IMR-90 (cell line): ENCODE measurements around the gene NNMT. TPM values are rescaled to one million over a fixed set of nuclear protein-coding genes. Genes with fewer than 3 reads are reported as not detected.
A peak's percentile ranks its signal among the peaks of the same experiment; 100 is the strongest.

Experiments used
- ATAC-seq: fragments of 200-7000 bp; cut with Tn5 transposase; 2 replicates; pipeline ENCODE4 v1.9.1; 2020; ENCODE audit warnings: low read depth, mild to moderate bottlenecking, moderate library complexity
- BruUV-seq: library from RNA; stranded (reverse); fragments of 400-500 nt; replicated peaks from 2 replicates; lab custom pipeline; 2021; lab: Mats Ljungman, UMichigan
- CTCF ChIA-PET: fragments of 300-600 bp; formaldehyde crosslinking; extraction: SDS; loops from one replicate; lab custom pipeline; 2021; ENCODE audit warnings: antibody characterized with exemption; lab: Yijun Ruan, JAX
- POLR2A ChIA-PET: fragments of 300-600 bp; sonication (Branson Sonifier 250); formaldehyde crosslinking; loops from one replicate; lab custom pipeline; 2022; ENCODE audit warnings: antibody characterized with exemption; ENCODE audit not compliant: unreplicated experiment; lab: Charles Lee
- DNase-seq: peaks from one replicate; pipeline ENCODE4 v3.0.0; 2013
- H2AFZ ChIP-seq: replicated peaks from 2 replicates; pipeline ENCODE3; 2013; ENCODE audit warnings: low read length, mild to moderate bottlenecking; ENCODE audit not compliant: poor library complexity
- H2AK5ac ChIP-seq: 2 replicates; pipeline ENCODE4 v1.6.1; 2013; ENCODE audit warnings: low read depth, low read length, inconsistent platforms
- H2AK9ac ChIP-seq: replicated peaks from 2 replicates; pipeline ENCODE3; 2013; ENCODE audit warnings: mild to moderate bottlenecking, low read depth, low read length, moderate library complexity; ENCODE audit not compliant: poor library complexity
- H2BK120ac ChIP-seq: 2 replicates; pipeline ENCODE4 v1.6.1; 2013; ENCODE audit warnings: low read depth, low read length, inconsistent platforms
- H2BK15ac ChIP-seq: 3 replicates; pipeline ENCODE4 v1.6.1; 2013; ENCODE audit warnings: low read depth, low read length, inconsistent platforms
- H2BK20ac ChIP-seq: 2 replicates; pipeline ENCODE4 v1.6.1; 2013; ENCODE audit warnings: low read depth, mild to moderate bottlenecking, inconsistent platforms, low read length, moderate library complexity
- H2BK5ac ChIP-seq: 2 replicates; pipeline ENCODE4 v1.6.1; 2013; ENCODE audit warnings: mild to moderate bottlenecking, low read depth, low read length, inconsistent platforms; ENCODE audit not compliant: poor library complexity, severe bottlenecking
- H3K14ac ChIP-seq: replicated peaks from 2 replicates; pipeline ENCODE4 v1.6.1; 2013; ENCODE audit warnings: low read depth, low read length, inconsistent platforms
- H3K18ac ChIP-seq: 2 replicates; pipeline ENCODE4 v1.6.1; 2013; ENCODE audit warnings: low read depth, low read length, control low read depth
- H3K23ac ChIP-seq: 2 replicates; pipeline ENCODE4 v1.6.1; 2013; ENCODE audit warnings: low read depth, low read length, inconsistent platforms
- H3K27ac ChIP-seq: 2 replicates; pipeline ENCODE4 v1.5.1; 2013; ENCODE audit warnings: mild to moderate bottlenecking, control low read depth, low read length; ENCODE audit not compliant: insufficient read depth
- H3K27me3 ChIP-seq: 2 replicates; pipeline ENCODE4 v1.6.1; 2013; ENCODE audit warnings: low read length; ENCODE audit not compliant: control insufficient read depth, insufficient read depth
- H3K36me3 ChIP-seq: 2 replicates; pipeline ENCODE4 v1.6.1; 2013; ENCODE audit warnings: low read length, mixed read lengths; ENCODE audit not compliant: control insufficient read depth, insufficient read depth
- H3K4ac ChIP-seq: 2 replicates; pipeline ENCODE4 v1.6.1; 2013; ENCODE audit warnings: low read depth, low read length, inconsistent platforms
- H3K4me1 ChIP-seq: 2 replicates; pipeline ENCODE4 v1.6.1; 2013; ENCODE audit warnings: low read length, mixed read lengths; ENCODE audit not compliant: control insufficient read depth, insufficient read depth
- H3K4me2 ChIP-seq: 2 replicates; pipeline ENCODE4 v1.6.1; 2013; ENCODE audit warnings: low read depth, mild to moderate bottlenecking, control low read depth, low read length, moderate library complexity
- H3K4me3 ChIP-seq: 2 replicates; pipeline ENCODE4 v1.5.1; 2013; ENCODE audit warnings: low read depth, mild to moderate bottlenecking, control low read depth, low read length, moderate library complexity; ENCODE audit not compliant: insufficient read depth
- H3K56ac ChIP-seq: 2 replicates; pipeline ENCODE4 v1.6.1; 2013; ENCODE audit warnings: low read length, inconsistent platforms; ENCODE audit not compliant: insufficient read depth; ENCODE audit errors: extremely low read depth
- H3K79me1 ChIP-seq, 2 experiments: 2 replicates each; pipeline ENCODE4 v1.6.1; 2013; ENCODE audit warnings: low read length in 2 of 2, inconsistent platforms in 1 of 2, low read depth in 1 of 2
- H3K9ac ChIP-seq: 2 replicates; pipeline ENCODE4 v1.6.1; 2013; ENCODE audit warnings: low read depth, low read length, control low read depth
- H3K9me1 ChIP-seq: 2 replicates; pipeline ENCODE4 v1.6.1; 2013; ENCODE audit warnings: low read length, inconsistent platforms; ENCODE audit not compliant: insufficient read depth
- H3K9me3 ChIP-seq: 2 replicates; pipeline ENCODE4 v1.6.1; 2013; ENCODE audit warnings: low read length; ENCODE audit not compliant: control insufficient read depth, insufficient read depth
- H4K20me1 ChIP-seq: 2 replicates; pipeline ENCODE4 v1.6.1; 2013; ENCODE audit warnings: low read length, inconsistent platforms; ENCODE audit not compliant: insufficient read depth
- H4K5ac ChIP-seq: 2 replicates; pipeline ENCODE4 v1.6.1; 2013; ENCODE audit warnings: mild to moderate bottlenecking, low read depth, low read length, control low read depth
- H4K8ac ChIP-seq, 2 experiments: 2 replicates each; pipeline ENCODE4 v1.6.1; 2013; ENCODE audit warnings: low read depth in 2 of 2, low read length in 2 of 2, control low read depth in 1 of 2, inconsistent platforms in 1 of 2
- H4K91ac ChIP-seq: 2 replicates; pipeline ENCODE4 v1.6.1; 2013; ENCODE audit warnings: low read depth, low read length, inconsistent platforms; ENCODE audit not compliant: insufficient read depth
- CEBPB ChIP-seq: IDR thresholded peaks from 2 replicates; pipeline ENCODE4 v1.6.1; 2012; ENCODE audit warnings: low read depth, low read length, improper control_type of control experiment
- WGBS, 2 experiments: methylation state at CpG; one replicate each; pipeline versions ENCODE4 v1.1.5 to v1.1.7; 2013; ENCODE audit warnings: missing lambda C conversion rate in 2 of 2; ENCODE audit not compliant: insufficient read length in 1 of 2; ENCODE audit errors: extremely low coverage in 2 of 2; 5-methylcytosine and 5-hydroxymethylcytosine counted together
- dilution Hi-C: fragments of 300-500 bp; cut with HindIII; formaldehyde crosslinking; loops from one replicate; pipeline ENCODE4 v1.14.3; 2018; ENCODE audit warnings: low sequenced_read_pairs; ENCODE audit not compliant: unreplicated experiment
- in situ Hi-C: fragments of 300-500 bp; cut with MboI; formaldehyde crosslinking; loops from 3 replicates; pipeline ENCODE4 v1.14.3; 2019; ENCODE audit warnings: low sequenced_read_pairs, inconsistent platforms, mixed read lengths
- intact Hi-C: fragments of 100-400 bp; cut with micrococcal nuclease; formaldehyde crosslinking; loops from 2 replicates; pipeline ENCODE4 v1.10.0; 2022
- polyA plus RNA-seq, 3 experiments: library from polyadenylated mRNA; depleted of rRNA; stranded (reverse); fragments of >200 nt; gene quantifications; 2 replicates each; pipeline ENCODE4 v1.2.3, GENCODE V29; 2012; ENCODE audit warnings: low replicate concordance in 1 of 3
- total RNA-seq: library from RNA; depleted of rRNA; stranded (reverse); fragments of >200 nt; gene quantifications from 2 replicates; pipeline ENCODE4 v1.2.3, GENCODE V29; 2012
- TF ChIP-seq, protein P1 (sequence below): conservative IDR thresholded peaks from 2 replicates; pipeline ENCODE4 v1.5.1; 2012; ENCODE audit warnings: mild to moderate bottlenecking, low read depth, low read length, improper control_type of control experiment

NNMT gene
- total and polyA plus RNA-seq, 2 of the 4 experiments (the other 2 are of a cell fraction), result 79.7 to 108 TPM

DNA sequence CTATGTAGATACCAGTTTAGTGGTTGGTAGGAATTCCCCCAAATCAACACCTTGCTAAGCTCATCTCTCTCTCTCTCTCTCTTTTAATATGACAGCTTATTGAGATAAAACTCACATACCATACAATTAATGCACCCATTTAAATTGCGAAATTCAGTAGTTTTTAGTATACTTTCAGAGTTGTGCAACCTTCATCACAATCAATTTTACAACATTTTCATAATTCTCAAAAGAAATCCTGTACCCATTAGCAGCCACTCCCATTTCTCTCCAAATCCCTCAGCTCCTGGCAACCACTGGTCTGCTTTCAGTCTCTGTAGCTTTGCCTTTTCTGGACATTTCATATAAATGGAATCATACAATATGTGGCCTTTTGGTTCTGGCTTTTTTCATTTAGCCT lies 13.3 kb downstream of the NNMT start:
- Histone ChIP-seq H3K36me3 (peaks cover 25% of the 10 kb centered on the region), H3K9me3 (no peaks in the 10 kb centered on the region), H4K20me1 (peaks cover 27% of the 10 kb centered on the region; the same call in 1 of the 2 replicates)

More for the DNA sequence above, 13.3 kb downstream of the NNMT start:
- H3K4ac ChIP-seq, result no peak overlapping the region
- no peak overlapping the region for H4K8ac ChIP-seq
- no peak overlapping the region for H2AFZ ChIP-seq
- CTCF ChIA-PET, result interaction anchor here (1.6 to 1.8 kb wide), 2 partner anchors 10 to 31 kb away, joined by 5 read pairs; no protein-coding TSS in a partner anchor
- H3K4me1 ChIP-seq, result peaks cover 9% of the 10 kb centered on the region
- no peak overlapping the region for H2BK120ac ChIP-seq
- no peak overlapping the region for H2BK20ac ChIP-seq
- DNase-seq, result no peak
- no peak overlapping the region for H2AK9ac ChIP-seq
- H2BK15ac ChIP-seq, result no peak overlapping the region
- in situ Hi-C loops, result no loop called here
- peaks cover 2 to 55% of the 10 kb centered on the region in 2 experiments; a peak in 3 of 4 replicates for H3K79me1 ChIP-seq
- H2AK5ac ChIP-seq, result no peak overlapping the region
- H3K23ac ChIP-seq, result no peak overlapping the region
- no peak overlapping the region for H3K4me3 ChIP-seq
- no peaks in the 10 kb centered on the region for H3K27me3 ChIP-seq
- dilution Hi-C loops, result no loop called here
- H3K27ac ChIP-seq, result no peak overlapping the region
- H4K5ac ChIP-seq, result no peak overlapping the region
- 0 out of 2 replicates have a peak, but pooled peaks cover 14% of the 10 kb centered on the region for H3K9me1 ChIP-seq
- no TSS peak for BruUV-seq
- intact Hi-C loops, result no loop called here
- H3K14ac ChIP-seq, result no peak overlapping the region
- TF ChIP-seq, protein P1, sequence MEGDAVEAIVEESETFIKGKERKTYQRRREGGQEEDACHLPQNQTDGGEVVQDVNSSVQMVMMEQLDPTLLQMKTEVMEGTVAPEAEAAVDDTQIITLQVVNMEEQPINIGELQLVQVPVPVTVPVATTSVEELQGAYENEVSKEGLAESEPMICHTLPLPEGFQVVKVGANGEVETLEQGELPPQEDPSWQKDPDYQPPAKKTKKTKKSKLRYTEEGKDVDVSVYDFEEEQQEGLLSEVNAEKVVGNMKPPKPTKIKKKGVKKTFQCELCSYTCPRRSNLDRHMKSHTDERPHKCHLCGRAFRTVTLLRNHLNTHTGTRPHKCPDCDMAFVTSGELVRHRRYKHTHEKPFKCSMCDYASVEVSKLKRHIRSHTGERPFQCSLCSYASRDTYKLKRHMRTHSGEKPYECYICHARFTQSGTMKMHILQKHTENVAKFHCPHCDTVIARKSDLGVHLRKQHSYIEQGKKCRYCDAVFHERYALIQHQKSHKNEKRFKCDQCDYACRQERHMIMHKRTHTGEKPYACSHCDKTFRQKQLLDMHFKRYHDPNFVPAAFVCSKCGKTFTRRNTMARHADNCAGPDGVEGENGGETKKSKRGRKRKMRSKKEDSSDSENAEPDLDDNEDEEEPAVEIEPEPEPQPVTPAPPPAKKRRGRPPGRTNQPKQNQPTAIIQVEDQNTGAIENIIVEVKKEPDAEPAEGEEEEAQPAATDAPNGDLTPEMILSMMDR, result no peak
- peak; percentile 63 for TF ChIP-seq CEBPB
- WGBS, 2 experiments, result 50% methylated on average over 1 of the region's 1 CpG; no CpG with 5 or more reads in 1 of the 2 experiments
- H4K91ac ChIP-seq, result no peak overlapping the region
- no peak overlapping the region for H2BK5ac ChIP-seq
- H3K18ac ChIP-seq, result no peak overlapping the region
- ATAC-seq, result no peak
- H3K56ac ChIP-seq, result no peak overlapping the region
- H3K4me2 ChIP-seq, result no peak overlapping the region
- no peak overlapping the region for H3K9ac ChIP-seq
- POLR2A ChIA-PET, result no interaction called here
